ENCODE measurements around the gene TCOF1.
A peak's percentile ranks its signal among the peaks of the same experiment; 100 is the strongest.

TCOF1 gene

DNA sequence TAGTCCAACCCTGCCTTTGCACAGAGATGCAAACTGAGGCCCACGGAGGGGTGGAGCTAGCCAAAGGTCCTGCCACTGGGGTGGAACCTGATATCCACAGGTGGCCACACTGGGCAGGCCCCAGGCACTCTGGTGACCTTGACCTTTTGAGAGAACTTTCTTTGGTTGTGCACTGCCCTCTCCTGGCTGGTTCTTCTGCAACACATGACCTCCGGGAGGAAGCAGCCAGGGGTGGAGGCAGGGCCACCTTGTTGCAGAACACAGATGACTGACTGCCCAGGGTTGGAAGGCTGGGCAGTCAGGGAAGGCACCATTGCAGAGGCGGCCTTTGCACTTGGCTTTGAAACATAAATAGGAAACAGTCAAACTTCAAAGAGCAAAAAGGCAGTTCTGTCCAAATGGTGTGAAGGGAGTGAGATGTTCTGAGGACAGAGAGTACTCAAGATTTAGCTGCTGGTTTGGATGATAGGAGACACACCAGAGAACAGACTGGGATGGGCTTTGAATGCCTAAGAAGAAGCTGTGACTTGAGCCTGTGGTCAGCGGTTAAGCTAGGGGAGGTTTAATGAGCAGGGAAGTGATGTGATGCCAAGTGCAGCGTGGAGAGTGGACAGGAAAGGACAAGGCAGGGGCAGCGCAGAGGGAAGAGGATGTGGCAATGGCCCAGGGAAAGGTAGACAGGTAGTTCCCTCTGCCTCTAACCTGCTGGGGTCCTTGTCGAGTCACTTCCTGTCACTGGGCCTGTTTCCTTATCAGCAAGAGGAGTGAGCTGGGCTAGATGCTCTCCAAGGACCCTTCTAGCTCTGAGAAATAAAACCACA is 6.8 kb upstream of the TCOF1 start:
- peak; percentile 58 for DNase-seq (ENCODE audit: low read depth)

DNA sequence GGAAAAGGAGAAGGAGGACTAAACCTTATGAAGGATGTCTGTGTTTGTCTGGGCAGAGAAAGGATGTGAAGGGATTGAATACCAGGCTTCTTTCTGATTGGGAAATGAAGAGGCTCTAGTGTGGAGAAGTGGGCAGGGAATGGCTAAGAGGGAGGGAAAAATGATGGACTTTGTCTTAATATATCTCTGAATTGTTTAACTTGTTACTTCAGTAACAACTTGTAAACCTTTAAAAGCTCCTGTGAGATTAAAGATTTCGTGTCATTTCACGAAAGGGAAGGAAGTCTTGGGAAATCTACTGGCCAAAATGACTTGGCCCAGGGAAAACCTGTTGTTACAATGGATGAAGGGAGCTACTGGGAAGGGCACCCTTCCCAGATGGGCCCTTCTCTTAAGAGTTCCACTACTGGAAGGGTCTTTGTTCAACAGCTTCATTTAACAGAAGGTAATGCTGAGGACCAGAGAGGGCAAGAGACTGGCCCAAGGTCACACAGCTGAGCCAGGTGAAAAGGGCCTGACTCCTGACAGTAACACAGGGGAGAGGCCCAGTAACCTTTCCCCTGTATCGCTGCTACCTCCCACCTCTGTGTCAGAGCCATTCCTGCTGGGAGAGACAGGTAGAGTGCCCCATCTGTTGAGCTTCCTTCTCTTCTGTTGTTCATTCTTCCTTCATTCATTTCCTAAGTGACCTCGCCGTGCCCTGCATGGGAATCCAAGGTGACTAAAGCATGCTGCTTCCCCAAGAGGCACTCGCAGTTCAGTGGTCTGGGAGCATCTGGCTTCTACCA is 5.1 kb upstream of the TCOF1 start:
- DNase-seq (ENCODE audit: low read depth), result no peak

DNA sequence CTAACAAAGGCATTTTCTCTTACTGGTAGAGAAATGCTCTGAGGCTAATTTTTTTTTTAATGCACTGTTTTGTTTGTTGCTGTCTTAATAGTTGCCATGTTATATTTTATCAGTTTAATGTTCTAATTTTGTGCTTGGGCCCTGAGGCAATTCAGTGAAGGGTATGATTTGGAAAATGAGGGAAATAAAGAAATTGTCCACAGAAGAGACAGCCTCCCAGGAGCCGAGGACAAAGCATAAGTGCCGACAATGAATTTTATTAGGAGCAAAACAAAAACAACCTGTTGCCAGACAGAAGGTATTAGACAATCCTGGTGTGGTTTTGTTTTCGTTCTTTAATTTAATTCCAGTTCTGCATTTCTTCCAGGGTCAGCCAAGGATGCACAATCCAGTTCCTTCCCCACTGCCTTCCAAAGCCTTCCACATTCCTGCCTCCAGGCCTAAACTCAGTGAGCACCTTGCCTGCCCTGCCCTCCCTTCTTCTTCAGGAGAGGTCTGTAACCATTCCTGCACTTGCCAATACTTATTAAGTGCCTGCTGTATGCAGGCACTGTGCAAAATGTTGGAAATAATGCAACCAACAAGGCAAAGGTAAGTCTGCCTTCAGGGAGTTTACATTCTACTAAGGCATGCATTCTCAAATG is 4.3 kb upstream of the TCOF1 start:
- no peak for DNase-seq (ENCODE audit: low read depth)

DNA sequence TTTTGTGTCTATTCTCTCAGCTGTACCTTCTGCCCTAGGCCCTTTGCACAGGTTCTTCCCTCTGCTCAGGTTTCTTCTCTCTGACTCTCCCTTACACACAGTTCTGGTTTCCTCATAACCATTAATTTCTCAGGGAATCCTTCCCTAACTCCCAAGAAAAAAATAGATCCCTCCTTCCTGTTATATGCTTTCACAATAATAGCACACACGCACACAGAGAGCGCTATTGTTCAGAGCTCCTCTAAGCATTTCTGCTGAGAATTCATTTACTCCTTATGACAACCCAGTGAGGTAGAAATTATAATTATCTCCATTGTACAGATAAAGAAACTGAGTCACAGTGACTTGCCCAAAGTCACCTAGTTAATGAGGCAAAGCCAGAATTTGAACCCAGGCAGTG is 1.7 kb upstream of the TCOF1 start:
- DNase-seq (ENCODE audit: low read depth), result no peak

DNA sequence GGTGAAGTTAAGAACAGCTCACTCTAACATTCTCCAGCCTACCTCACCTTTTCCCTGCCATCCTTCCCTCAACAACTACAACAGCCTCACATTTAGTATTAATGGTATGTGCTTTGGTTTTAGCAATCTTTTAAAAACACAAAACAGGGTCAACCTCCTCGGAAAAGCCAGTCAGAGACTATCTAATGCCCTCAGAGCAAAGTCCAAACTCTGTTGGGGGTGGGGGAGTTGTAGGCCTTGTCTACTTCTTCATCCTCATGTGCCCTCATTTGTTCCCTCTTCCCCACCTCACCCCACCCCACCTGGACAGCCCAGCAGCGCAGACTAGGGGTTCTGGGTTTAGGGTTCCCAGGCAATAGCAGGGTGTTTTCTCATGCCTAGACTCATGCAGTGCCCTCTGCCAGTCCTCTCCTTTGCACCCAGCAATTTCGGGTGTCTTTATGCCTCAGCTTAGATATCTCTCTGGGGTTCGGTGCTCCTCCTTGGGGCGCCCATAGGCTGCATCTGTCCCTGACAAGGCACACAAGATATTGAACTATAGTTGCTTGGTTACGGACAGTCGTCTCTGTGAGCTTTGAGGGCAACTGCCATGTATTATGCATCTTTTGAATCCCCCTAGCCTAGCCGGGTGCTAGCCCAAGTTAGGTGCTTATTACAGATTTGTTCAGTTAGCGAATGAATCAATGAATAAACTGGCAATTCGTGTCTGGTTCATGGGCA is 762 bp upstream of the TCOF1 start:
- no peak for DNase-seq (ENCODE audit: low read depth)

DNA sequence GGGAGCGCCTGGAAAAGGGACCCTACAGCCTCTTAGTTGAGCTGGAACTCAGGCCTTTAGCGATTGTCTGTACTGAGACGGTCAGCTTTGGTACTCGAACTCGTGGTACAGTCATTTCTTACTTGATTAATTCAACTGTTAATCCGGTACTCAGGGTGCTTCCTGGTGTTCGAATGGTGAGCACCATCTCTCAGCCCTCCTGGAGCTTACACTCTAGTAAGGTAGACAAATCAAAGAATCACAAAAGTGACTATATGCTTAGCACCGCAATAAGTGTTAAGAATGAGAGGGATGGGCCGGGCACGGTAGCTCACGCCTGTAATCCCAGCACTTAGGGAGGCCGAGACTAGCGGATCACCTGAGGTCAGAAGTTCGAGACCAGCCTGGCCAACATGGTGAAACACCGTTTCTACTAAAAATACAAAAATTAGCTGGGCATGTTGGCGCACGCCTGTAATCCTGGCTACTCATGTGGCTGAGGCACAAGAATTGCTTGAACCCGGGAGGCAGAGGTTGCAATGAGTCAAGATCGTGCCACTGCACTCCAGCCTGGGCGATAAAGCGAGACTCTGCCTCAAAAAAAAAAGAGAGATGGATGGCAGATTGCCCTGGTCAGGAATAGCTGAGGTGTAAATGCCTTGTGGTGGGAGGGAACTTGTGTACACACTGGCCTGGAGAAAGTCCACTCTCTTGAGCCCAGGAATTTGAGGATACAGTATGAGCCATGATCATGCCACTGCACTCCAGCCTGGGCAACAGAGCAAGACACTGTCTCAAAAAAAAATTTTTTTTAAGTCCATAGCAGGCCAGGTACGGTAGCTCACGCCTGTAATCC is 981 bp downstream of the TCOF1 start:
- DNase-seq (ENCODE audit: low read depth), result no peak

DNA sequence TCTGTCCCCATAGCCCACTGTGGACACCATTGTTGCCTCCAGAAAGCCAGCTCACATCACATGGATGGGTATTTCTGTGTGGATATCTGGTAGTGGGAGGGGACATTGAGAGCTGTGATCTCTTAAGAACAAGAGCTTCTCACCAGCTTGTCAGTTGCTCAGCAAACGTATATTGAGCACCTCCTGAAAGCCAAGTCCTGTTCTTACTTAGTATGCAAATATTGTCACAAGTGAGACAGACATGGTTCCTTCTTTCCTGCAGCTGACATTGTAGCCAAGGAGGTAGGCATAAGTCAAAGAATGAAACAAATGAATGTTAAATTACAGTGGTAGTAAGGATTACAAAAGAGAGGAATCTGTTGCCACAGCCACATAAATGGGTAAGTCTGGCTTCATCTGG is 3.8 kb downstream of the TCOF1 start:
- no peak for DNase-seq (ENCODE audit: low read depth)

DNA sequence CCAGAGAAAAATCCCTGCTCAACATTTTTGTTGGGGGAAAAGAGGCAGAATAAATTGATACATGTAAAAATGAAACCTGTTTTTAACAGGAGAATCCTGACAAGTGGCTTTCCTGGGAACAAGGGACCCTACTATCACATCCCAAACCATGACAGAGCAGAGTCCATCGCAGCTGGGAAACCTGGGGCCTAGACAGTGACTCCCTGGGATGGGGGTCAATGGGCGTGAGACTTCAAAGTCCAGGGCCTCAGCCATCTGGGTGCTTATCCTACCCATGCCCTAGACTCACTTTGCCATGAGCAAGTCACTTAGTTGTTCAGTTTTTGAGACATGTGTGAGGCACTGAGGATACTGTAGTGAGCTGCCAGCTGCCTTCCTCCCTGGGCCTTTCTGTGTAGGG is 5.7 kb downstream of the TCOF1 start:
- no peak for DNase-seq (ENCODE audit: low read depth)

DNA sequence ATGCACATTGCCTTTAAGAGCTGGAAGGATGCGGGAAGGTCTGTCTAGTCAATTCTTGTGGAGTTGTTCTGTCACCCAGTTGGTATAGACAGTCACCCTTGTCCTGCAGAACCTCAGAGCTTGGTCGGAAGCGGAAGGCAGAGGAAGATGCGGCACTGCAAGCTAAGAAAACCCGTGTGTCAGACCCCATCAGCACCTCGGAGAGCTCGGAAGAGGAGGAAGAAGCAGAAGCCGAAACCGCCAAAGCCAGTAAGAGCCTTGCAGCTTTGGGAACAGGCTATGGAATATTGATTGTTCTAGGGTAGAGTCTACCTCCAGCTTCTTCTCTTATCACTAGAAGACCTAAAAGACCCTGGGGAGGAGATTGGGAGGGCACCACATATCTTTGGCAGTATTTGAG is 6.5 kb downstream of the TCOF1 start:
- DNase-seq (ENCODE audit: low read depth), result no peak

DNA sequence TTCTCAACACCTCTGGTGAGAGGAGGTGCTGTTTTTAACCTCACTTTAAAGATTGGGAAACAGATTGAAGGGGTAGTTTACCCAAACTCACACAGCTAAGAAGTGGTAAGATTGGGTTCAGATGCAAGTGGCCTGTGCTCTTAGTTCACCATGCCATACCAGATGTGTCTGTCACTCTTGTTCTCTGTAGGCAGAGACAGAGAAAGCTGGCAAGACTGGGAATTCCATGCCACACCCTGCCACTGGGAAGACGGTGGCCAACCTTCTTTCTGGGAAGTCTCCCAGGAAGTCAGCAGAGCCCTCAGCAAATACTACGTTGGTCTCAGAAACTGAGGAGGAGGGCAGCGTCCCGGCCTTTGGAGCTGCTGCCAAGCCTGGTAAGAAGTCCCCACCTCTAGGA is 11.0 kb downstream of the TCOF1 start:
- DNase-seq (ENCODE audit: low read depth), result no peak

DNA sequence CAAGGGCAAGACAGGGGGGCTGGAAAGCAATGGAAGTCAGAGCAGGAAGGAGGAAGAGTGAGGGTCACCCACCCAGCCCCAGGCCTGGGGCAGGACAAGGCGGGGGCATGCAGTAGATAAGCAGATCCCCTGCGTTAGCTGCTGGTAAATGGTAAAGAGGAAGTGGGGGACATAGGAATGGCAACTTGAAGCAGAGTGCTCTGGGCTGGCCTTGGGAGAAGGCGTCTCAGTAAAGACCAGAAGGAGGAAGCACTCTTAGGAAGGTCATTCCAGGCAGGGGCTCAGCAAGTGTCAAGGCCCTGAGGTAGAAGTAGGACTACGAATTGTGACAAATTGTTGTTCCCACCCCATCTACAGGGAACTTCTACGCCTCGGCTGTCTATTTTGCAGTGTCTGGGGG is 15.1 kb downstream of the TCOF1 start:
- DNase-seq (ENCODE audit: low read depth), result no peak

DNA sequence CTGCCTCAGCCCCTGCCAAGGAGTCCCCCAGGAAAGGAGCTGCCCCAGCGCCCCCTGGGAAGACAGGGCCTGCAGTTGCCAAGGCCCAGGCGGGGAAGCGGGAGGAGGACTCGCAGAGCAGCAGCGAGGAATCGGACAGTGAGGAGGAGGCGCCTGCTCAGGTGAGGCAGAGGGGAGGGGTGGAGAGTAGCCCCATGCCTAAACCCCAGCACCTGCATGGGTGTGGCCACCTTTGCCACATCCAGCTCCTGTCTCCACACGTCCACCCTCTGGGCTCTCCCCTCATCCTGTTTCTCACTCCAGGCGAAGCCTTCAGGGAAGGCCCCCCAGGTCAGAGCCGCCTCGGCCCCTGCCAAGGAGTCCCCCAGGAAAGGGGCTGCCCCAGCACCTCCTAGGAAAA is 17.2 kb downstream of the TCOF1 start:
- DNase-seq (ENCODE audit: low read depth), result no peak

DNA sequence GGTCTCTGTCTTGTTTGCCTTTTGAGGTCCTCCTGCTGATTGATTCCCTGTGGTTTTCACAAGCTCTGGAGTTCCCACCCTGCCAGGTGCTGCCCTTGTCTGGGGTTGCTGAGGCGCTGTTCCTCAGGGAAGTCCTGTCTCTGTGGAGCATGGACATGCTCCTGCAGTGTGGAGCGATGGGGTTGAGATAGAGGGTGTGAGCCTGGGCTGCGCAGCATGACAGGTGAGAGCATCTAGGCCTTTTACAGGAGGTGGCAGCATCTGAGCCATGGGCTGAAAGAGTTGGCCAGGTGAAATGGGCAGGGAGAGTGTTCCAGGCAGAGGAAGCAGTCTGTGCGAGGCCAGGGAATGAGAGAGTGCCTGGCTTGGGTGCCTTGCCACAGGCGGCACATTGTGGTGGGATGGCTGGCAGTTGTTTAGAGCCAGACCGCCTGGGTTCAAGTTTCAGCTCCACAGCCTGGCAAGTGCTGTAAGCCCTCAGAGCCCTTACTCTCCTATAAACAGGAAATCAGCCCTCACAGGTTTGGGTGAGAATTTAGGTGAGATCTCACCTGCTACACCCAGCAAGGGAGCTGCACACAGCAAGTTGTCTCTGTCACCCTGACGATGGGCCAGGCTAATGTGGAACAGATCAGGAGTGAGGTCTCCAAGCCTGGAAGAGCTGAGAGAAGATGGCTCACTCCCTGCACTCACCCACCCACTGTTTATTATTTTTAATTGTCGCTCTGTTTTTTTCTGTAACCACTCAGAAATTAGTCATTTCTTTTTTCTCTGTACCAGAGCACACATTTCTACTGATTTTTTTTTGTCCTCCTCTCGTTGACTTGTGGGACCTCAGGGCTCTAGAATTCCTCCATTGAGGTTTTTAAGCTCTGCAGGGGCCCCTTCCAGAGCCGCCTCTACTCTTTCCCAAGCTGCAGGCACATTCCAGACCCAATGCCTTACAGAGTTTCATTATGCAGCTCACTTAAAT is 19.6 kb downstream of the TCOF1 start:
- DNase-seq (ENCODE audit: low read depth), result peak; percentile 33

DNA sequence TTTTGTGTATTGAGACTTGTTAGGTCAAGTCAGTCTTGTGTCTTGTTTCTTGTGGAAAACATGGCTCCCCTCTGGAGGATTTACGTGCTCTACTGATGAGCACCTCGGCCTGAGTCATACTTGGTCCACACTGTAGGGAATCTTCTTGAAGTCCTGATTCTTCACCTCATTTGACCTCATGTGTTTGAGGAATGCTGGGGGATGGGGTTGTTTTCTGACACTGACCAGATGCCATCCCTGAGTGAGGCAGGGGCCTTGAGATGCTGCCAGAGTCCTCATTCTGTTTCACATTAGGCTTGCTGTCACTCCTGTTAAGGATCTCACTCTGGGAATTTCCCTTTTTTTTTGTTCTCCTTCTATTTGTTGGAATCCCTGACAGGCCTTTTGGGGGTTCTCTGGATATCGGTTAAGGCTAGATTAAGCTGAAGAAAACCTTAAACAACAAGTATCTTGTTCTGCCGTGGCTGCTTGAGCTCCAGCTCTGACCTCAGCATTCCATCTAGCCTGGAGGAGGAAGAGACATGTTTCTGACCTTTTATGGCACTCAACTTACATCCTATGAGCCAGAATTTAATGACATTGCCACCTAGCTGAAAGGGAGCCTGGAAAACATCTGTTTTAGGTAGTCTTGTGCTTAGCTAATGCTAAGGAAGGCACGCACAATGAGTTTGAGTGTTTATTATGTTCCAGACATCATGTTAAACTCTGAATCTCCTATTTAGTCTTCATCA is 20.6 kb downstream of the TCOF1 start:
- peak; percentile 32 for DNase-seq (ENCODE audit: low read depth)

DNA sequence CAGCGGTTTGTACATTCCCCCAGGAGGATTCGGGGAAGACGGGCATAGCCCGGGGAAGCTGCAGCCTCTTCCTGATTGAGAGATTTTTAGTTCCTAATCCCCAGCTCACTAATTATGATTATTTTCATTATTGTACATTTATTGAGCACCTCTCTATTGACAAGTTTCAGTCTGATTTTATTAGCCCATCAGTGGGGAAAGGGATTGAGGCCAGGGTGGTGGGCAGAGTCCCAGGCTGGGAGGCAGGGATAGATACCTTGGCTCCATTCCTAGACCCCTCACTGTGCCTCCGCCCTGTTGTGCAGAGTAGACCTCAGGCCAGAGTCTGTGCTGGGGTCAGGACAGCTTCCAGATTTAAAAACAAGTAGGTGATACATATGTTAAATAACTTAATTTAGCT is 27.2 kb downstream of the TCOF1 start:
- no peak for DNase-seq (ENCODE audit: low read depth)

DNA sequence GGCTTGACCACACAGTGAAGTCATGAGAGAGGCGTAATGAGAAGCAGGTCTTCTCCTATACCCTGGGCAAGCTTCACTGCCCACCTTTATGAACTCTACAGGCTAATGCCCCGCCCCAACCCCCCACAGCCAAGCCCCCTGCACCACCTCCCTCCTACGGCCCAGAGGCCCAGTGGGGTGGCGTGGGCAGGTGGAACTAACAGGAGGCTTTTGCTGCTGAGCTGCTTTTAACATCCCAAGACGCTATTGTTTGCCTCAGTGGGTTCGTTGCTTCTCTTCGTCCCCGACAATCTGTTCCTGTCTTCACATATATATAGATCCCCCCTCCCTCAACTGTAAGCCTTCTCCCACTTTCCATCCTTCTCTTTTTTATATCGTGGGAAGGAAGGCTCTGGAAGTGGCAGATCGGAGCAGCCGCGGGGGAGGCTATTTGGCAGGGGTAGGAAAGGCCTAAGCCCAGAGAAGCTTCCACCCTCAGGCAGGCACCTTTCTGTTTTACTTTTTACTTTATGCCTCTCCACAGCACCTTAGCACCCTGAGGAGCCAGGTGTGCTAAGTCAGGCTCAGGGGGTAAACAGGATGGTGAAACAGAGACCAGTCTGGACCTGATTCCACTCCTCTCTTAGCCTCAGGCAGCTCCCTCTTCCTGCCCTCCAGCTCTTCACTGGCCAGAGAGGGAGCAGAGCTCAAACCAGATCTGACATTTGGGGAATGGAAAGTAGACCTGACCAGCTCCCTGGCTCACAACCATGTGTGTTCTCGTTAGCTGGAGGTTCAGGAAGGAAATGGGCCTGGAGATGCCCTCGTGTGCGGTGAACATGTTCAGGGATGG is 28.7 kb downstream of the TCOF1 start:
- DNase-seq (ENCODE audit: low read depth), result no peak

DNA sequence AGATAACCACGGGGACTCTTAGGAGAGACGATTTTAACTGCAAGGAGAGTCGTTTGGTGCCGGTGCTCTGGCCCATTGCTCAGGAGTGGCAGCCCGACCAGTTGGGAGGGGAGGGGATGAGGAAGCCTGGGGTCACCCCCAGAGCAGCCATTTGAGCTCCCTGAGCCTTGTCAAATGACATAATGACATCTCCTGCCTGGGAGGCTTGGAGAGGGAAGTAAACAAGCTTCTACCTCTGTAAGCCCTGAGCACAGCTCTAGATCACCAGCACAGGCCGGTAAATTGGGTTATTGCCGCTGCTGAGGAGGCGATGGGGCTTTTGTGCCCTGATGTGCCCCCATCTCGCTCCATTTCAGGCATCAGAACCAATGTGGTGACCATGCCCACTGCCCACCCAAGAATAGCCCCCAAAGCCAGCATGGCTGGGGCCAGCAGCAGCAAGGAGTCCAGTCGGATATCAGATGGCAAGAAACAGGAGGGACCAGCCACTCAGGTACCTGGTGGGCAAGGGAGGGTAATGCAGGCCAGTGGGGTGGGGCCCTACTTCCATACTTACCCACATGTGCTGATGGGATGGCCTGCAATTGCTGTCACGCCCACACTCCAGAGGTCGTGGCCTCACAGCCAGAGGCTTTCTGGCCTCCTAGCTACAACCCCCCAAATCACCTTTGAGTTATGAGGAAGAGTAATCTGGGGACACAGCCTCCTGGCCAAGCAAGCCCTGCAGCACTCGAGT is 32.2 kb downstream of the TCOF1 start:
- no peak for DNase-seq (ENCODE audit: low read depth)
